IPS-20b (cell line): ENCODE measurements around the gene DEPDC5.

Experiments used
- H3K27ac ChIP-seq: one replicate; pipeline ENCODE4 v1.5.1; 2013; ENCODE audit warnings: low read length
- H3K27me3 ChIP-seq: 2 replicates; pipeline ENCODE4 v1.6.1; 2013; ENCODE audit warnings: mild to moderate bottlenecking, low read length, inconsistent platforms; ENCODE audit not compliant: insufficient read depth
- H3K36me3 ChIP-seq: 2 replicates; pipeline ENCODE4 v1.6.1; 2013; ENCODE audit warnings: low read depth, mild to moderate bottlenecking, inconsistent platforms, low read length, moderate library complexity; ENCODE audit not compliant: insufficient read depth
- H3K4me1 ChIP-seq: 2 replicates; pipeline ENCODE4 v1.6.1; 2013; ENCODE audit warnings: mild to moderate bottlenecking, control low read depth, inconsistent platforms, low read length, moderate library complexity; ENCODE audit not compliant: insufficient read depth
- H3K4me3 ChIP-seq: 2 replicates; pipeline ENCODE4 v1.5.1; 2013; ENCODE audit warnings: mild to moderate bottlenecking, low read length, inconsistent platforms
- H3K9ac ChIP-seq: 2 replicates; pipeline ENCODE4 v1.6.1; 2013; ENCODE audit warnings: low read depth, mild to moderate bottlenecking, inconsistent platforms, low read length, moderate library complexity
- H3K9me3 ChIP-seq: 2 replicates; pipeline ENCODE4 v1.6.1; 2013; ENCODE audit warnings: mild to moderate bottlenecking, low read depth, low read length, inconsistent platforms; ENCODE audit not compliant: insufficient read depth

DEPDC5 gene

GRCh38 chr22:31883989-31884388 lies 130.2 kb downstream of the DEPDC5 start:
- Histone ChIP-seq H3K27ac (no peak overlapping the region), H3K4me3 (no peak overlapping the region), H3K9me3 (no peaks in the 10 kb centered on the region), H3K27me3 (no peaks in the 10 kb centered on the region), H3K4me1 (no peaks in the 10 kb centered on the region), H3K9ac (no peak overlapping the region), H3K36me3 (peaks cover 11% of the 10 kb centered on the region; the same call in 1 of the 2 replicates)

DNA sequence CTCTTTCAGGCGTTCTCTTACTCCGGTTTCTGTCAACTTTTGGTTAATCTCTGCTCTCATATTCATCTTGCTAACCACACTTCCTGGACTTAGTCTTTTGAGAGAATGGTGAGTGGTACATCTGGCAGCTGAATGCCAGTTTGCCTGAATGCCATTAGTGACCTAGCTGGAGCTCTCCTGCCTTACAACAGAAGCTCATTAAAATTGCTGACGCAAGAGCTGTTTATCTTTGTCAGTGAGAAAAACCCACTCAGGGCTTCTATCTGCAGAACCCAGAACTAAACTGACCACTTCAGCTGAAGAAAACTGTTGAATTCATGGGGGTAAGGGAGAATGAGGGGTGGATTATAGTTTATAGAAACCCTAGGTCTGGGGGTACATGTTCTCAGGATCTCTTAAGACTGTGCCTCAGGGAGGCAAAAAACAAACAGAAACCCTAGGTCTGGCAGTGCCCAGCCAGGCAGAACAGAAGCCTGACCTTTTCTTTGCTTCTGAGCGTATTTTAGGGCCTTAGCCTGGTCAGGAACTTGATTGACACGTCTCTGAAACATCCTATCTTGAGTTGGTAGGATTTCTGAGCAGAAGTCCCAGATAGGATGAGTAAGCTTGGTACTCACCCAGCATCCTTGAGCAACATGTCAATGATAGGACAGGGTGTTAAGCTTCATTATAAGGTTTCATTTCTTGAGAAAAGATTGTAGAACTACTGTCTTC lies 137.7 kb downstream of the DEPDC5 start:
- H3K4me1 ChIP-seq: peaks cover 7% of the 10 kb centered on the region
- H3K36me3 ChIP-seq: peaks cover 23% of the 10 kb centered on the region
- H3K4me3 ChIP-seq: no peak overlapping the region
- H3K9ac ChIP-seq: no peak overlapping the region; the same call in 1 of the 2 replicates
- no peak overlapping the region for H3K27ac ChIP-seq
- no peaks in the 10 kb centered on the region for H3K9me3 ChIP-seq
- no peaks in the 10 kb centered on the region for H3K27me3 ChIP-seq

DNA sequence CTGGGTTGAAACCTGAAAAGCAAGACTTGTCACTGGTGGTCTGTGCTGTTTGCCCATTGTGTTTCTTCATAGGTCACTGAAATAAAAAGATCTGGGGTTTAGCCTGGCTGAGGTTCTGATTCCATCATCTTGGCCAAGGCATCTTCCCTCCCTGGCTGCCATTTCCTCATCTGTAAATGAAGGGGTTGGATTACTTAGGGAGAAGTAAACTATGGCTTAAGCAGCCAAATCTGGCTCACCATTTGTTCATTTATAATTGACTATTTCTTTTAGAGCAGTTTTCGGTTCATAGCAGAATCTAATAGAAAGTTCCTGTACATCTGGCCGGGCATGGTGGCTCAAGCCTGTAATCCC lies 138.2 kb downstream of the DEPDC5 start:
- peaks cover 25% of the 10 kb centered on the region for H3K36me3 ChIP-seq
- H3K4me1 ChIP-seq: peaks cover 7% of the 10 kb centered on the region
- H3K27ac ChIP-seq: no peak overlapping the region
- H3K9ac ChIP-seq: no peak overlapping the region
- H3K9me3 ChIP-seq: no peaks in the 10 kb centered on the region
- no peaks in the 10 kb centered on the region for H3K27me3 ChIP-seq
- H3K4me3 ChIP-seq: no peak overlapping the region

DNA sequence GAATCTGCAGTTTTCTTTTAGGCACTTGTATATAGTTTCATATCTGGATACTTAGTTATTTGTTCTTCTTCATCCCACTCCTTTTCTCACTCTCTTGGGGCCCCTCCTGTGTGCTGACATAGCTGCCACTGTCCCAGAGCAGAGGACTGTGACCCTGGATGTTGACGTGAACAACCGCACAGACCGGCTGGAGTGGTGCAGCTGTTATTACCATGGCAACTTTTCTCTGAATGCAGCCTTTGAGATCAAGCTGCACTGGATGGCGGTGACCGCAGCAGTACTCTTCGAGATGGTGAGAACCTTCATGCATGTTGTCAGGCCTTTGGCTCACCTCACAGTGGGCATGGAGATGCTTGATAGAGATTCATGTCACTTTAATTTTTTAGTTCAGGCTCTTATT lies 139.6 kb downstream of the DEPDC5 start:
- Histone ChIP-seq H3K9me3 (no peaks in the 10 kb centered on the region), H3K4me3 (no peak overlapping the region), H3K27ac (no peak overlapping the region), H3K4me1 (peaks cover 15% of the 10 kb centered on the region), H3K36me3 (peaks cover 29% of the 10 kb centered on the region), H3K27me3 (no peaks in the 10 kb centered on the region), H3K9ac (no peak overlapping the region)

DNA sequence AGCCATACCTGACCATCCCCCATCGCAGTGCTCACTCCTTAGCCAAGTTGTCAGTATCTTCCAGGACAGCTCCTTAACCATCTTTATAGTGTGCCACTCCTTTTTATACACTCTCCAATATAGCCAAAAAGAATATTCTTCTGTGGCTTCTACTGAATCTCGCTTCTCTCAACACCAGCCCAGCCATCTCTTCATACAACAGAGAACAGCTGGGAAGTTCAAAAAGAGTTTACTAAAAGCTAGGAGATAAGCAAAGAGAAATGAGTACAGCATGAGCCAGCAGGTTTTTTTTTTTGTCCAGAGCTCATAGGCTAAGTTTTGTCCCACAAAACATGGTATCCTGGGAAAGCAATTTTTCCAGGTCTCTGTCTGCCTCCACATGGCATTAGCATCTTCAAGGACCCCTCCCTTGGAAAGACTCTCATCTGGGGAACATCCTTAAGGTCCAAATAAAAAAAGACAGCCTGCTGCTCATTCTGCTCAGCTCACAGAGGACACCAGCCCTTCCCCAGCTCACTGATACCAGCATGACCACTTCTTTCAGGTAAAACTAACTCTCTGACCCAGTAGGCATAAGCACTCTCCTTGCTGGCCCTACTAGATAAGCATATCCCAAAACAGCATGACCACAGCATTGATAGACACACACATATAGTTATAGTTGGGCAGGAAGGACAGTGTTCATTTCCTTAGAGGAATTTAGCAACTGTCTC lies 141.7 kb downstream of the DEPDC5 start:
- Histone ChIP-seq H3K4me1 (peaks cover 21% of the 10 kb centered on the region), H3K27ac (no peak overlapping the region), H3K27me3 (no peaks in the 10 kb centered on the region), H3K9me3 (no peaks in the 10 kb centered on the region), H3K4me3 (no peak overlapping the region), H3K9ac (no peak overlapping the region), H3K36me3 (peaks cover 26% of the 10 kb centered on the region)

GRCh38 chr22:31896472-31896871 lies 142.7 kb downstream of the DEPDC5 start:
- H3K4me1 ChIP-seq: peaks cover 17% of the 10 kb centered on the region
- H3K36me3 ChIP-seq: peaks cover 28% of the 10 kb centered on the region
- H3K27ac ChIP-seq: no peak overlapping the region
- H3K4me3 ChIP-seq: no peak overlapping the region
- H3K9me3 ChIP-seq: no peaks in the 10 kb centered on the region
- no peak overlapping the region for H3K9ac ChIP-seq
- H3K27me3 ChIP-seq: no peaks in the 10 kb centered on the region

DNA sequence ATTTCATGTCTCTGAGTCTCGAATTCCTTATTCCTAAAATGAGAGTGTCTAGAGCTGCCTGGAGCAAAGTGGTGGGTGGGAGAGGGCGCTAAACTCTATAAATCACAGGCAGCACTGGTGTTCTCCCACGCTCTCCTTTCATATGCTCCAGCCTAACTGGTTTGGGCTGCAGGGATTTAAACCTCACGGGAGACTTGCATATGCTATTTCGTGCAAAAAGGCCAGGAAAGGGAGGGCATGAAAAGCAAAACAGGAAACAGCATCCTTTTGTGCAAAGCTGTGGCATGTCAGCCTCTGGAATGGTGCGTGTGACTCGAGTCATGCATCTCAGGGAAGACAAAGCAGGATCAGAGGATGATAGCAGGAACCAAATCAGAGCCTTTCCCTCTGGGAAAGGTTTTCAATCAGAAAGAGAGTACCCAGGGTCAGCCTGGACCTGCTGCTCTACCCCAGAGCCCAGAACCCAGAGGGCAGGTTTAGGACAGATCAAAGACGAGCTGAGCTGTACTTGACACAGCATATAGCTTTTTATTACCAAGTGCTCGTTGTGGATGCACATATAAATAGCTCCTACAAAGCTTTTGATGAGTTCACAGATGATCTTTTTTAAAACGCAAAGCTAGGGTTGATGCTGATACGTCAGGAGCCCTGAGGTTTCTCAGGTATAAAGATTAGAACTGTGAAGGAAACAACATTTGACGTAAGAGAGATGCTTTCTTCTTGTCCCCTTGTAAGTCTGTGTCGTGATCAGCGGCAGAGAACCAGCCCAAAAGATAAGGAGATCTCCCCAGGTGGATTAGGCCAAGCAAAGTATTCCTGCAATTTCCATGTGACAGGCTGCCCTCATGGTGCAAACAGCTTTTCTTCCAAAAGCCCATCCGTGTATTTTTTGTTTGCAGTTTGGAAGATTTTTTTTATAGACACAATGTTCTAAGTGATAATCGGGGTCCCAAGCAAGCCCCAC lies 144.3 kb downstream of the DEPDC5 start:
- Histone ChIP-seq H3K4me3 (no peak overlapping the region), H3K36me3 (peaks cover 39% of the 10 kb centered on the region), H3K9ac (no peak overlapping the region), H3K27ac (no peak overlapping the region), H3K27me3 (no peaks in the 10 kb centered on the region), H3K9me3 (no peaks in the 10 kb centered on the region), H3K4me1 (peaks cover 14% of the 10 kb centered on the region; the same call in 1 of the 2 replicates)

- H3K4me1 ChIP-seq: peaks cover 14% of the 10 kb centered on the region; the same call in 1 of the 2 replicates
- no peak overlapping the region for H3K4me3 ChIP-seq
- no peak overlapping the region for H3K9ac ChIP-seq
- no peaks in the 10 kb centered on the region for H3K9me3 ChIP-seq
- H3K27ac ChIP-seq: no peak overlapping the region
- no peaks in the 10 kb centered on the region for H3K27me3 ChIP-seq
- peaks cover 32% of the 10 kb centered on the region for H3K36me3 ChIP-seq
Observed at GRCh38 chr22:31898926-31899325, 145.1 kb downstream of the DEPDC5 start.

- Histone ChIP-seq H3K27me3 (no peaks in the 10 kb centered on the region), H3K36me3 (peaks cover 30% of the 10 kb centered on the region), H3K9me3 (no peaks in the 10 kb centered on the region), H3K4me3 (no peak overlapping the region), H3K9ac (no peak overlapping the region), H3K4me1 (peaks cover 14% of the 10 kb centered on the region; the same call in 1 of the 2 replicates), H3K27ac (no peak overlapping the region)
Observed at GRCh38 chr22:31899669-31900068, 145.8 kb downstream of the DEPDC5 start.

DNA sequence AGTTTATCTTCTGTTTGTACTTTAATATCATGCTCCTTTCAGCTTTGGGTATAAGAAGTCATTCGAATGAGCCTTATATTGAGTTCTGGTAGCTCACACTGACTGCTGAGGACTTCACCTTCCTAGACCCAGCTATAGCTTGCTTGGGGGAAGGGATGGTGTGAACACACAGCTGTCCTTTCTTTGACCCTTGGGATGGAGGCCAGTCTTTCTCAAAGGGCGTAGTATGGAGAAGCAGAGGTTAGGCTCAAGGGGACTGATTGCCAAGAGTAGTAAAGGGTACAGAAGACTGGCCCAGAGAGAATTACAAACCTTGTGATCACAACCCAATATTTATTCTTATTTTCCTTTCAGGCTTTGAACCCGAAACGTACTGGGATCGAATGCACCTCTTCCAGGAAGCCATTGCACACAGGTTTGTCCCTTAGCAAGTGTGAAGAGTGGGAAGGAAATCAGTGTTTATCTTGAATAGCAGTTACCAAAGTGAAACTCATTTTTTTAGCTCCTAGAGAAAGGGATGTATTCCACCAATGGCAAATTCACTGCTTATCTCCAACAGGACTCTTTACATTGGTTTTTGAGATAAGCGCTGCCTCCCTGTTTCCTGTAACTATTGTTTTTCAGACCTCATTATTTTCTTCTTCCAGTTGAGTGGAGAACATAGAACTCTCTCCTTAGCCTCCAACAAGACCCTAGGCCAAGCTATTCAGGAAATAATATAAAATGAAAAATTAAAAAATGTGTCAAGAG lies 147.7 kb downstream of the DEPDC5 start:
- peaks cover 19% of the 10 kb centered on the region for H3K36me3 ChIP-seq
- no peaks in the 10 kb centered on the region for H3K27me3 ChIP-seq
- peaks cover 14% of the 10 kb centered on the region; the same call in 1 of the 2 replicates for H3K4me1 ChIP-seq
- H3K9me3 ChIP-seq: no peaks in the 10 kb centered on the region
- no peak overlapping the region for H3K4me3 ChIP-seq
- no peak overlapping the region for H3K9ac ChIP-seq
- H3K27ac ChIP-seq: no peak overlapping the region

DNA sequence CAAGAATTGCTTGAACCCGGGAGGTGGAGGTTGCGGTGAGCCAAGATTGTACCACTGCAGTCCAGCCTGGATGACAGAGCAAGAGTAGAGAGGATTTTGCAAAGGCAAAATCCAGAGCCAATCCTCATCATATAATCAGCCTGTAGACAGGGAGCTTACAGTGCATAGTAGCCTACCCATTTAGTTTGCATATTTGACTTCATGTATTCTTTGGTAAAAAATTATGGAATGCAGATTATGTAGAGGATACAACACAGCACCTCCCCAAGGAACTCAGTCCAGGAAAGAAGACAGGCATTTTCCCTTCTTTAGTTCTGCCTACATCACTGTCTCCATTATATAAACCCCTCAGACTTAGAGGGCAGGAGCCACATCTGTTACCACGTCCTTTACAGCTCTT lies 150.8 kb downstream of the DEPDC5 start:
- H3K4me3 ChIP-seq: no peak overlapping the region
- no peaks in the 10 kb centered on the region for H3K27me3 ChIP-seq
- peaks cover 17% of the 10 kb centered on the region for H3K36me3 ChIP-seq
- no peaks in the 10 kb centered on the region for H3K4me1 ChIP-seq
- no peaks in the 10 kb centered on the region for H3K9me3 ChIP-seq
- H3K9ac ChIP-seq: no peak overlapping the region
- no peak overlapping the region for H3K27ac ChIP-seq
